Fibroblast of villous mesenchyme (primary cell): Measurements from ENCODE around the gene ZFP36. TPM values are rescaled to one million over a fixed set of nuclear protein-coding genes. Genes with fewer than 3 reads are reported as not detected.

ENCODE experiments used
- DNase-seq: peaks from one replicate; pipeline ENCODE4 v3.0.0-alpha.2; 2010; ENCODE audit warnings: low read depth
- H3K4me3 ChIP-seq: 2 replicates; pipeline ENCODE4 v1.5.1; 2011; ENCODE audit warnings: low read depth, mild to moderate bottlenecking, low read length
- CTCF ChIP-seq: IDR thresholded peaks from 2 replicates; pipeline ENCODE4 v1.5.1; 2012; ENCODE audit warnings: low read depth, mild to moderate bottlenecking, low read length; ENCODE audit not compliant: insufficient read depth
- total RNA-seq: library from RNA; depleted of rRNA; stranded (reverse); fragments of >200 nt; gene quantifications from 2 replicates; pipeline ENCODE4 v1.2.3, GENCODE V29; 2012

ZFP36 gene
- total RNA-seq, 1 donor = 8.6 TPM

GRCh38 chr19:39438270-39438934, 31.8 kb downstream of the ZFP36 start:
- no peak overlapping the region for H3K4me3 ChIP-seq
- no peak for DNase-seq
- no peak for TF ChIP-seq CTCF

- DNase-seq = peak; percentile 55
These were observed 38.0 kb downstream of the ZFP36 start for GRCh38 chr19:39444598-39445195.

GRCh38 chr19:39445196-39446111, 38.8 kb downstream of the ZFP36 start, which contains the start of gene SUPT5H:
Gene SUPT5H (plus strand): TSS chr19:39445582. CDS start chr19:39445891, 309 bp downstream.
- TF ChIP-seq CTCF = no peak
- peak; percentile 98 for DNase-seq

More at GRCh38 chr19:39444598-39445195, 38.0 kb downstream of the ZFP36 start:
- no peak for TF ChIP-seq CTCF
- peak overlapping the region; percentile 97 for H3K4me3 ChIP-seq

GRCh38 chr19:39446365-39447084, 39.9 kb downstream of the ZFP36 start:
- DNase-seq = no peak
- TF ChIP-seq CTCF = no peak
- peak overlapping the region; percentile 97 for H3K4me3 ChIP-seq

More at GRCh38 chr19:39445196-39446111, 38.8 kb downstream of the ZFP36 start, which contains the start of gene SUPT5H:
- H3K4me3 ChIP-seq = peak within 1 kb of the TSS; percentile 97

GRCh38 chr19:39448271-39448670, 41.6 kb downstream of the ZFP36 start:
- peak; percentile 23 for DNase-seq
- no peak for TF ChIP-seq CTCF
- no peak overlapping the region for H3K4me3 ChIP-seq
